GM12891 (cell line): ENCODE results near the gene U2AF2.
A peak's percentile ranks its signal among the peaks of the same experiment; 100 is the strongest.

Experiments used
- DNase-seq: peaks from one replicate; pipeline ENCODE4 v3.0.0; 2011; ENCODE audit warnings: low spot score; ENCODE audit not compliant: insufficient read length
- FAIRE-seq: peaks from 2 replicates; lab custom pipeline; 2011; peaks lifted over from hg19 to GRCh38; lab: Jason Lieb, UNC
- PAX5 ChIP-seq: IDR thresholded peaks from 2 replicates; pipeline ENCODE4 v1.6.1; 2011; ENCODE audit warnings: low read length, moderate library complexity, mild to moderate bottlenecking; ENCODE audit not compliant: insufficient read depth, severe bottlenecking
- POLR2A ChIP-seq: IDR thresholded peaks from 2 replicates; pipeline ENCODE4 v1.6.1; 2011; ENCODE audit warnings: low read depth, low read length, control low read depth
- POLR2AphosphoS5 ChIP-seq: IDR thresholded peaks from 2 replicates; pipeline ENCODE4 v1.6.1; 2011; ENCODE audit warnings: low read depth, low read length, control low read depth
- POU2F2 ChIP-seq: IDR thresholded peaks from 2 replicates; pipeline ENCODE4 v1.6.1; 2011; ENCODE audit warnings: low read depth, mild to moderate bottlenecking, control low read depth, low read length, moderate library complexity
- SPI1 ChIP-seq: IDR thresholded peaks from 2 replicates; pipeline ENCODE4 v1.6.1; 2011; ENCODE audit warnings: low read depth, low read length, control low read depth
- TAF1 ChIP-seq: IDR thresholded peaks from 2 replicates; pipeline ENCODE4 v1.6.1; 2011; ENCODE audit warnings: low read depth, low read length, control low read depth

Gene U2AF2

GRCh38 chr19:55686311-55687050 is 31.6 kb downstream of the U2AF2 start:
- TF ChIP-seq PAX5 (no peak), SPI1 (no peak), POLR2AphosphoS5 (no peak), TAF1 (no peak), POU2F2 (no peak), POLR2A (no peak)
- FAIRE-seq (no peak), DNase-seq (no peak)

GRCh38 chr19:55687281-55688201 is 32.7 kb downstream of the U2AF2 start:
- FAIRE-seq (no peak), DNase-seq (no peak)
- TF ChIP-seq POU2F2 = no peak
- no peak for TF ChIP-seq POLR2A
- no peak for TF ChIP-seq POLR2AphosphoS5
- no peak for TF ChIP-seq TAF1
- no peak for TF ChIP-seq PAX5
- no peak for TF ChIP-seq SPI1

- FAIRE-seq (peak; percentile 57), DNase-seq (no peak)
- no peak for TF ChIP-seq POLR2AphosphoS5
- no peak for TF ChIP-seq PAX5
- no peak for TF ChIP-seq TAF1
- TF ChIP-seq POLR2A = no peak
- no peak for TF ChIP-seq POU2F2
- no peak for TF ChIP-seq SPI1
Observed at GRCh38 chr19:55688422-55689218, 33.8 kb downstream of the U2AF2 start.

DNA sequence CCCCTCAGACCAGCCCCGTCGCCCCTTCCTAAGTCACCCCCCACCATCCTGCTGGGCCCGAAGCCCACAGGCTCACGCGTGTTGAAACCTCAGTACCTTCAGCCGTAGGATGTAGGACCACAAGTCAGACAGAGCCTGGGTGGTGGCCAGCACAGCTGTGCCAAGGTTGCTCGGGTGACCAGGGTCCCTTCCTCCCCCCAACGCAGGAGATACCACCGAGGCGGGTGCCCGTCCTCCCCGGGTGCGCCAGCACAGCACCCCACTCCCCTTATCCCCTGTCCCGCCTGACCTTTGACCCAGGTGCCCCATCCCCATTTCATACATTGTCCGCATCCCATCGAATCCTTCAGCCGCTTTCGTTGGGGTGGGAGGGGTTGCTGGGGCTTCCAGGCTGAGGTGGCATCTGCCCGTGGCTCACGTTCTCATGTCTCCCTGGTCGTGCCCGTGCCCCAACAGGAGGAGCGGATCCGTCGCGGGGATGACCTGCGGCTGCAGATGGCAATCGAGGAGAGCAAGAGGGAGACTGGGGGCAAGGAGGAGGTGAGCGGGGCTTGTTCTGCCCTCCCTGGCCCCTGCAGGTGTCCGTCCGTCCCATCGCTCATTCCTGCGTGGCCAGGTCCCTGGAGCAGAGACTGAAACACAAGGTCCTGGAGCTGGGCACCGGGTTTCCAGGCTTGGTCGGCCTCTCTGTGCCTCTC is 34.7 kb downstream of the U2AF2 start:
- no peak for TF ChIP-seq POLR2AphosphoS5
- TF ChIP-seq POLR2A = no peak
- TF ChIP-seq PAX5 = no peak
- no peak for TF ChIP-seq POU2F2
- TF ChIP-seq TAF1 = no peak
- TF ChIP-seq SPI1 = no peak
- no peak for FAIRE-seq
- DNase-seq = no peak

DNA sequence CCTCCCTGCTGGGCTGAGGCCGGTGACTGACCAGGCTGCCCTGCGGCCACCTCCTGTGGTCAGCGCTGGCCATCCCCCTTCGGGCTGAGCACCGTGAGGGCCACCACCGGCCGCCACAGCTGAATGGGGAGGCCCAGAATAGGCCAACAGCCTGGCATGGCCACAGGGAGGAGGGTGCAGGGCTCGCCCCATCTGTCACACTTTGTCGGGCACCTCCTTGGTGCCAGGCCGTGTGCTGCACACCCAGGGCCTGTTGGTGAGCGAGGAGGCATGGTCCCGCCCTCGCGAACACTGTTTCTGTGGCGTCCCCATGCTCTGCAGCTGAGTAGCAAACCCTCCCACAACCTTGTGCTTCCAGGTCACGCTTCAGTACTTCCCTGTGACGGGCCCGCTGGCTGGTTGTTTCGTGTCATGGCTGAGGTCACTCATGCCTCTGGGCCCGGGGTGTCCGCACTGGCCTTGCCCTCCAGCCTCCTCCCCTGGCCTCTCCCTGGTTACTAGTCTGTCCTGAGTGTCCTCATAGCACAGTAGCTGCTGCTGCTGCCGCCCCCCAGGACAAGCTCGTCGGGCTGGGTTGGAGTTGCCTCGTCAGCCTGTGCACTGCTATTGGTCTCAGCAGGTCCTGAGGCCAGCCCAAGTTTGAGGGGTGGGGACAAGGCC is 35.4 kb downstream of the U2AF2 start:
- TF ChIP-seq POLR2A (no peak), POLR2AphosphoS5 (no peak), SPI1 (no peak), PAX5 (no peak), TAF1 (no peak), POU2F2 (no peak)
- DNase-seq (no peak), FAIRE-seq (no peak)

DNA sequence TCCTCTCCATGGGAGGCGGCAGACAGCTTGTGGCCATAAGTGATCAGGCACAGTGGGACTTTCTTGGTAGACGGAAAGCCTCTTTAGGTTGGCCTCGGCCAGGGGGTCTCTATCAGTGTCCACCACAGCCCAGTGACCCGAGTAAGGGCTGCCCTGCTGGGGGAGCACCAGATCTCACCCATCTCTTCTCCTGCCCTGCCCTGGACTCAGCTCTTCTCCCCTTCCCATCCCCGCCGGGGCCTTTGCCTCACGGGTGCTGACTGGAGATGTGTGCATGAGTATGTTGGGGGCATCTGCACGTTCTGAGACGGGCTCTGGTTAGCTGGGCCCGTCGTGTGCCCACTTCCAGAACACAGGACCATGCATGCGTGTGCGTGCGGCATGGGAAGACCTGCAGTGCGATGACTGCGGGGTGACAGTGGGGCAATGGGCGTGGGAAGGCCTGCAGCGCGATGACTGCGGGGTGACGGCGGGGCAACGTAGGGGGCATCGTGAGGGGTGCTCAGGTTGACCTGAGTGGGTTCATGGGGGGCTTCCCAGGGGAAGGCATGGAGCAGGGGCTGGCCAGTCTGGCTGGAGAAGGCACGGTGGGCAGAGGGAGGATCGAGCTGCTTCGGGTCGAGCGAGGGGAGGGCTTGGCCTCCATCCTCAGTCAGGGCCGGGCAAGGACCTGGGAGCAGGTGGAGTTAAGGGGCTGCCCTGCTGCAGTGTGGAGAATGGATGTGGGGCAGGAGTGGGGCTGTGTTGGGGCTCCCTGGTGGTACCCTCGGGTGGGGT is 36.1 kb downstream of the U2AF2 start:
- FAIRE-seq = no peak
- DNase-seq = no peak
- TF ChIP-seq POLR2A (no peak), POLR2AphosphoS5 (no peak), TAF1 (no peak), PAX5 (no peak), POU2F2 (no peak), SPI1 (no peak)

DNA sequence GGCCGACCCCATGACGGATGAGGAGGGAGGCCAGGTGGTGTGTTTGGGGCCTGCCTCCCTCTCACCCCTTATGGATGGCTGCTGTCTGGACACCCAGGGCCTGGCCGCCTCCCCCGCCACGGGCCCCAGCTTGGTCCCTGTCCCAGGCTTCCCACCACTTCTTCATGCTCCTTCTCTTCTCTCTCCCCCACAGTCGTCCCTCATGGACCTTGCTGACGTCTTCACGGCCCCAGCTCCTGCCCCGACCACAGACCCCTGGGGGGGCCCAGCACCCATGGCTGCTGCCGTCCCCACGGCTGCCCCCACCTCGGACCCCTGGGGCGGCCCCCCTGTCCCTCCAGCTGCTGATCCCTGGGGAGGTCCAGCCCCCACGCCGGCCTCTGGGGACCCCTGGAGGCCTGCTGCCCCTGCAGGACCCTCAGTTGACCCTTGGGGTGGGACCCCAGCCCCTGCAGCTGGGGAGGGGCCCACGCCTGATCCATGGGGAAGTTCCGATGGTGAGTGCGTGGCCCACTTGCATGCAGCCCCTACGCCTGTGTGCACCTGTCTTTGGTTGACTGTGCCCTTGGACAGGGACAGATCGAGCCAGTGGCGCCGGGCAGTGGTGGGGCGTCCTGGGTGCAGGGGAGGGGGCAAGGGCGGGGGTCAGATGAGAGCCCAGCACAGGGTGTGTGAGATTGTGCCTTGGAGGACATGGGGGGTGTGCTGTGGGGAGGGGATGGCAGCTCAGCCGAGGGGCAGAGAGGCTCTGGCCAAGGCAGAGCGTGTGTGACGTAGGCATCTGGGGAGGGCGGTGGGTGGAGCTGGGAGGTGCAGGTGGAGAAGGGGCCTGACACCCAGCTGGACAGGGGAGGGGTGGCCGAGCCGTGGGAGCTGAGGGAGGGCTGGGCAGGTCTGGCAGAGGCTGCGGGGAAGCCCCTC is 37.0 kb downstream of the U2AF2 start:
- TF ChIP-seq SPI1 (no peak), POU2F2 (no peak), PAX5 (no peak), POLR2A (no peak), POLR2AphosphoS5 (no peak), TAF1 (no peak)
- no peak for DNase-seq
- no peak for FAIRE-seq

GRCh38 chr19:55692681-55693081 is 37.8 kb downstream of the U2AF2 start:
- TF ChIP-seq TAF1 (no peak), POLR2A (no peak), POLR2AphosphoS5 (no peak), SPI1 (no peak), POU2F2 (no peak), PAX5 (no peak)
- FAIRE-seq (no peak), DNase-seq (no peak)
